Cardiac muscle cell (in vitro differentiated cells and primary cell): ENCODE results near the gene CHD9. TPM values are rescaled to one million over a fixed set of nuclear protein-coding genes. Genes with fewer than 3 reads are reported as not detected.
A peak's percentile ranks its signal among the peaks of the same experiment; 100 is the strongest.

Source experiments
- DNase-seq, 2 donors: peaks; one replicate each; pipeline versions ENCODE4 v3.0.0 to v3.0.0-alpha.2; 2010 to 2017; ENCODE audit warnings: low read depth in 1 of 2, low spot score in 1 of 2
- H3K27ac ChIP-seq: fragments of 200-600 bp; sonication (generic); 2 replicates; pipeline ENCODE4 v1.5.1; 2016
- H3K27me3 ChIP-seq: fragments of 200-600 bp; sonication (generic); 2 replicates; pipeline ENCODE4 v1.6.0; 2016; ENCODE audit warnings: control low read depth
- H3K36me3 ChIP-seq: fragments of 200-600 bp; sonication (generic); 2 replicates; pipeline ENCODE4 v1.5.1; 2016; ENCODE audit warnings: control low read depth
- H3K4me1 ChIP-seq: fragments of 200-600 bp; sonication (generic); 2 replicates; pipeline ENCODE4 v1.8.1; 2017; ENCODE audit warnings: low read depth, mild to moderate bottlenecking, mixed run types
- H3K4me3 ChIP-seq: fragments of 200-600 bp; sonication (generic); 2 replicates; pipeline ENCODE4 v1.5.1; 2016; ENCODE audit warnings: mild to moderate bottlenecking
- H3K9me3 ChIP-seq: fragments of 200-600 bp; sonication (generic); 2 replicates; pipeline ENCODE4 v1.5.1; 2017; ENCODE audit warnings: low read depth, mild to moderate bottlenecking, control low read depth
- polyA plus RNA-seq: library from polyadenylated mRNA; unstranded; fragments of >200 nt; fragmentation: Nextera tagmentation; extraction: Ambion mirVana; gene quantifications from 2 replicates; pipeline ENCODE4 v1.2.1, GENCODE V29; 2016
- total RNA-seq: library from RNA; depleted of rRNA; stranded (reverse); fragments of >200 nt; gene quantifications from 2 replicates; pipeline ENCODE4 v1.2.3, GENCODE V29; 2016
- TF ChIP-seq, protein P1 (sequence below): IDR thresholded peaks from 2 replicates; pipeline ENCODE4 v1.5.1; 2012; ENCODE audit warnings: low read depth, mild to moderate bottlenecking, low read length

CHD9 gene
- total and polyA plus RNA-seq, 2 experiments from 2014 or later = 54.8 to 78.9 TPM

DNA sequence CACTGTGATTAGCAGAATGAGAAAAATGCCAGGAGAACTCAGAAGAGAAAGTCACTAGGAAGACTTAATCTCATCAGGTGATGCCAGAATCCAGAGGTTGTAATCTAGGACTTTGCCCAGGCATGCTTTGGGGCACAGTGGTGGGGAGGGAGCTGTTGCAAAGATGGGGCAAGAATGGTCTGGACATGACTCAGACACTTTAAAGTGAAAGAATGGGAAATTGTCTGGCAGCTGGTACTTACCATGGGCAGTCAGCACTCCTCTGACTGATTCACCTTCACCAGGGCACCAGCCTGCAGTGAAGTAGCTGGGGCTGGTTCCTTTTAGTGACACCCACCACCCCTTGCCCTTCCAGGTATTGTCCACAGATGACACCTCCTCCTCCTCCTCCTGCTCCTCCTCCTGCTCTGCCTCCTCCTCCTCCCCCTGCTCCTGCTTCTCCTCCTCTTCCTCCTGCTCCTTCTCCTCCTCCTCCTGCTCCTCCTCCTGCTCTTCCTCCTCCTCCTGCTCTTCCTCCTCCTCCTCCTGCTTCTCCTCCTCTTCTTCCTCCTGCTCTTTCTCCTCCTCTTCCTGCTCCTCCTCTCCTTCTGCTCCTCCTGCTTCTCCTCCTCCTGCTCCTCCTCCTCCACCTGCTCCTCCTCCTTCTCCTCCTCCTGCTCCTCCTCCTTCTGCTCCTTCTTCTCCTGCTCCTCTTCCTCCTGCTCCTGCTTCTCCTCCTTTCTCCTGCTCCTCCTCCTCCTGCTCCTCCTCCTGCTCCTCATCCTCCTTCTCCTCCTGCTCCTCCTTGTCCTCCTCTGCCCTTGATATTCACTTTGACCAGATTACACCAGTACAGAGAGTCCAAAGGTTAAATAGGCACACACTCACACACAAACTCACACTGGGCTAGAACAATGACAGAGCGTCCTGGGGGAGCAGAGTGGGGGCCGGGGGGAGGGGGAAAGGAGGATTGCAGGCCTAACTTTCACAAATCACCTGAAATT is 2.0 kb upstream of the CHD9 start, which contains the start of gene CHD9NB:
Gene CHD9NB (minus strand): TSS at position 379 of the 983 bp plus-strand sequence. CDS start 8,739 bp downstream, outside the sequence.
- no peaks in the 10 kb centered on the region for H3K36me3 ChIP-seq
- no peaks in the 10 kb centered on the region for H3K27me3 ChIP-seq
- no peaks in the 10 kb centered on the region for H3K4me1 ChIP-seq
- H3K4me3 ChIP-seq = no peak within 1 kb of the TSS
- no peaks in the 10 kb centered on the region for H3K9me3 ChIP-seq
- DNase-seq = peak in 1 of 2 donors; percentile 86
- no peak within 1 kb of the TSS for H3K27ac ChIP-seq
- TF ChIP-seq, protein P1, sequence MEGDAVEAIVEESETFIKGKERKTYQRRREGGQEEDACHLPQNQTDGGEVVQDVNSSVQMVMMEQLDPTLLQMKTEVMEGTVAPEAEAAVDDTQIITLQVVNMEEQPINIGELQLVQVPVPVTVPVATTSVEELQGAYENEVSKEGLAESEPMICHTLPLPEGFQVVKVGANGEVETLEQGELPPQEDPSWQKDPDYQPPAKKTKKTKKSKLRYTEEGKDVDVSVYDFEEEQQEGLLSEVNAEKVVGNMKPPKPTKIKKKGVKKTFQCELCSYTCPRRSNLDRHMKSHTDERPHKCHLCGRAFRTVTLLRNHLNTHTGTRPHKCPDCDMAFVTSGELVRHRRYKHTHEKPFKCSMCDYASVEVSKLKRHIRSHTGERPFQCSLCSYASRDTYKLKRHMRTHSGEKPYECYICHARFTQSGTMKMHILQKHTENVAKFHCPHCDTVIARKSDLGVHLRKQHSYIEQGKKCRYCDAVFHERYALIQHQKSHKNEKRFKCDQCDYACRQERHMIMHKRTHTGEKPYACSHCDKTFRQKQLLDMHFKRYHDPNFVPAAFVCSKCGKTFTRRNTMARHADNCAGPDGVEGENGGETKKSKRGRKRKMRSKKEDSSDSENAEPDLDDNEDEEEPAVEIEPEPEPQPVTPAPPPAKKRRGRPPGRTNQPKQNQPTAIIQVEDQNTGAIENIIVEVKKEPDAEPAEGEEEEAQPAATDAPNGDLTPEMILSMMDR = no peak

DNA sequence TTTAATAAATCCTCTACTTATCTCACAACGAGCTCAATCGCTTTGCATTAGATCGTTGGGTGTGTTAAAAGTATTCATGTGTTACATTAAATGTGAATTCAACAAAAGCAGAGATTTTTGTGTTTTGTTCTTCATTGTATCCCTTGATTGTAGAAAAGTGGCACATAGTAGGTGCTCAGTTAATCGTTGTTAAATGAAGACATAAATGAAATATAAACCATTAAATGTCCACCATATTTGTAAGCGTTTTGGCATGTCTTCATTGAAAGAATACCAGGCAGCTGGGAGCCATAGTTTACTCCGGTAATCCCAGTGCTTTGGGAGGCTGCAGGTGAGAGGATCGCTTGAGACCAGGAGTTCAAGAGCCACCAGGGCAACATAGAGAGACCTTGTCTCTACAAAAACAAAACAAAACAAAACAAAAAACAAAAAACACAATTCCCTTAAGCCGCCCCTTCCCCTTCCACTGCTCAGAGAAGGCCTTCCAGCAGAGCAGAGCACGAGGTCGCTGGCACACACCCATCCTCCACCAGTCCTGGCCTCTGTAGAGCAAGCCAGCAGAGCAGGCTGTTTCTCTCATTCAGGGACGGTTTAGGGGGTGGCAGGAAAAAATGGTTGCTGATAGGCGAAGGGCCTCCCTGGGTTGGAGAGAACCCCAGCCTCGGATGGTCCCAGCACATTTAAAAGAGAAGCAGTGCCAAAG is 673 bp upstream of the CHD9 start:
- no peaks in the 10 kb centered on the region for H3K4me1 ChIP-seq
- H3K9me3 ChIP-seq = no peaks in the 10 kb centered on the region
- no peaks in the 10 kb centered on the region for H3K27me3 ChIP-seq
- DNase-seq = peak in 1 of 2 donors; percentile 62
- H3K36me3 ChIP-seq = no peaks in the 10 kb centered on the region
- H3K4me3 ChIP-seq = peak overlapping the region; percentile 50
- no peak overlapping the region for H3K27ac ChIP-seq
- TF ChIP-seq, protein P1 = no peak

DNA sequence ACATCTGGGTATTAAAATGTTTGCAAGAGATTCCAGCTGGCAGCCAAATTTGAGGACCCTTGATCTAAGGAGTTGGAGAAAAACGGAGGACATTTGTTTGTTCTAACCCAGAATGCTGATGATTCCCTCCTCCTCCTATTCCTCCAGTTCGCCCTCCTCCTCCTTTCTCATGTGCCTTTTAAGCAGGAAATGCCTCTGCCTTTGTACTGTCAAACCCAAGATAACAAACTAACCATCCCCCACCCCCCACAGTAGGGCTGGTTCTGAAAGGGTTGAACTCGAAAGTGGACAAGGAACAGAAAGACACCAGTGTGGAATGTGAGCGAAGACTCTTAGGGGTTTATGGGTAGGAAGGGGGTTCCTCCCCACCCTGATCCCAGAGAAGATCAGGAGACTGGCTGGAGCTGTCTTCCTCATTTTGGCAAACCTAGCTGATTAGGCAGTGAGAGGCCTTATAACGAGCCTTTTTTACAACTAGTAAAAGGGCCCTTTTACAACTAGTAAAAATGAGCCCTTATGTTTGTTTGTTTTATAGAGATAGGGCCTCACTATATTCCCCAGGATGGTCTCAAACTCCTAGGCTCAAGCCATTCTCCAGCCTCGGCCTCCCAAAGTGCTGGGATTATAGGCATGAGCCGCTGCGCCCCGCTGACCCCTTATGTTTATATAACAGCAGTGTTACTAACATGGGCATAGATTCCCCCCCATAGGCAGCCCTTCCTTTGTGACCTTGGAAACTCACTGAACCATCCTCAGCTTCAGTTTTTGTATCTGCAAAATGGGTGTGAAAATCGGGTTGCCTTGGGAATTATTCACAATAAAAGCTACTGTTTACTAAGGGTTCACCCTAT is 975 bp downstream of the CHD9 start:
- peak overlapping the region; percentile 89 for H3K27ac ChIP-seq

DNA sequence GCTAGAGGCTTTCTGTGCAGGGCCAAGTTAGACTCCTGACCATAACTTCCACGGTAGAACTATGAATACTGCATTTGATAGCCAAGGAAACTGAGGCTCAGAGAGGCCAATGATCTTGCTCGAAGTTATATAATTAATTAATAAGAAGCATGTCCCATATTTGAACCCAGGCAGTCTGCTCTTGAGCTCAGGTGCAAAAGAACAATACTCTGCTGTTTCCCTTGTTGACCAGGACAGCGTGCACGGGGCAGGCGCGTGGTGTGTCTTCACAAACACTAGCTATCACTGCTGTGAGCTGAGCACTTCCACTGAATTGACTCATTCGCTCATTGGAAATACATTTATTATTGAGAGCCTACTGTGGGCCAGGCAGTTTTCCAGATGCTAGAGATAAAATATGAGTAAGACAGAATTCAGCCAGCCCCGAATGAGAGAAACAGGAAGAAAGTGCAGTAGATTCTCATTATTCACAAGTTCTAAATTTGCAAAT is 1.6 kb downstream of the CHD9 start:
- peak in 1 of 2 donors; percentile 68 for DNase-seq
- no peaks in the 10 kb centered on the region for H3K27me3 ChIP-seq
- no peaks in the 10 kb centered on the region for H3K4me1 ChIP-seq
- TF ChIP-seq, protein P1 = no peak
- peak overlapping the region; percentile 89 for H3K27ac ChIP-seq
- no peaks in the 10 kb centered on the region for H3K36me3 ChIP-seq
- no peak overlapping the region for H3K4me3 ChIP-seq
- no peaks in the 10 kb centered on the region for H3K9me3 ChIP-seq

More for the DNA sequence above, 975 bp downstream of the CHD9 start:
- TF ChIP-seq, protein P1 = no peak
- Histone ChIP-seq H3K4me1 (no peaks in the 10 kb centered on the region), H3K36me3 (no peaks in the 10 kb centered on the region), H3K27me3 (no peaks in the 10 kb centered on the region), H3K9me3 (no peaks in the 10 kb centered on the region), H3K4me3 (peak overlapping the region; percentile 50)
- DNase-seq = peak; percentile 48 to 96

DNA sequence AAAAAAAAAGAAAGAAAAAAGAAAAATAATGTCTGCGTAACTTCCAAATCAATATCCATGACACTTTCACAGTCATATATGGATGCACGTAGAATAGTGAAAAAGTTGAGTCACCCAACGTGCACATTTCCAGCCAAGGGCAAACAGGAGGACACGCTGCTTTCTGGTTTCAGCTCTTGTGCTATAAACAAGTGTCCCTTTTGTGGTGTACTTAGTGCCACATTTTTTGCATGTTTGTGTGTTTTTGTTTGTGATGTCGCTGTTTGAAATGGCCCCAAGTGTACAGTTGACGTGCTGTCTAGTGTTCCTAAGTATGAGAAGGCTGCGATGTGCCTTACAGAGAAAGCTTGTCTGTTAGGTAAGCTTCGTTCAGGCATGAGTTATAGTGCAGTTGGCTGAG is 2.9 kb downstream of the CHD9 start:
- TF ChIP-seq, protein P1 = no peak
- Histone ChIP-seq H3K27ac (no peak overlapping the region), H3K36me3 (no peaks in the 10 kb centered on the region), H3K9me3 (no peaks in the 10 kb centered on the region), H3K4me1 (no peaks in the 10 kb centered on the region), H3K27me3 (no peaks in the 10 kb centered on the region), H3K4me3 (no peak overlapping the region)
- no peak for DNase-seq
